GM23248 (cell line): ENCODE results near the gene APMAP. TPM values are rescaled to one million over a fixed set of nuclear protein-coding genes. Genes with fewer than 3 reads are reported as not detected.

Experiments used
- DNase-seq: peaks from one replicate; pipeline ENCODE4 v3.0.0-alpha.2; 2015
- H2AFZ ChIP-seq: fragments of 200-600 bp; sonication (generic); 2 replicates; pipeline ENCODE4 v1.6.1; 2016; ENCODE audit warnings: antibody characterized with exemption
- H3F3A ChIP-seq: fragments of 200-600 bp; sonication (generic); 2 replicates; pipeline ENCODE4 v1.6.1; 2016; ENCODE audit warnings: mild to moderate bottlenecking, antibody characterized with exemption, mixed run types; ENCODE audit not compliant: insufficient read depth
- H3K27ac ChIP-seq: fragments of 200-600 bp; sonication (generic); 2 replicates; pipeline ENCODE4 v1.5.1; 2016; ENCODE audit warnings: mild to moderate bottlenecking
- H3K27me3 ChIP-seq: fragments of 200-600 bp; sonication (generic); replicated peaks from 2 replicates; pipeline ENCODE4 v1.6.1; 2016; ENCODE audit warnings: mild to moderate bottlenecking; ENCODE audit not compliant: insufficient read depth
- H3K36me3 ChIP-seq: fragments of 200-600 bp; sonication (generic); 2 replicates; pipeline ENCODE4 v1.6.1; 2016; ENCODE audit warnings: low read depth, mild to moderate bottlenecking
- H3K4me1 ChIP-seq: fragments of 200-600 bp; sonication (generic); 2 replicates; pipeline ENCODE4 v1.6.1; 2016; ENCODE audit warnings: mild to moderate bottlenecking; ENCODE audit not compliant: insufficient read depth
- H3K4me2 ChIP-seq: fragments of 200-600 bp; sonication (generic); one replicate; pipeline ENCODE4 v1.6.1; 2016; ENCODE audit warnings: mild to moderate bottlenecking; ENCODE audit not compliant: unreplicated experiment
- H3K4me3 ChIP-seq: fragments of 200-600 bp; sonication (generic); 2 replicates; pipeline ENCODE4 v1.5.1; 2016; ENCODE audit warnings: mild to moderate bottlenecking
- H3K79me2 ChIP-seq: fragments of 200-600 bp; sonication (generic); 2 replicates; pipeline ENCODE4 v1.6.1; 2016; ENCODE audit warnings: mild to moderate bottlenecking; ENCODE audit not compliant: insufficient read depth
- H3K9ac ChIP-seq: fragments of 200-600 bp; sonication (generic); 2 replicates; pipeline ENCODE4 v1.6.1; 2016; ENCODE audit warnings: mild to moderate bottlenecking
- H3K9me2 ChIP-seq: fragments of 200-600 bp; sonication (generic); 2 replicates; pipeline ENCODE4 v1.6.1; 2016; ENCODE audit warnings: mixed run types, mild to moderate bottlenecking, moderate library complexity; ENCODE audit not compliant: insufficient read depth
- H3K9me3 ChIP-seq: fragments of 200-600 bp; sonication (generic); one replicate; pipeline ENCODE4 v1.6.1; 2017; ENCODE audit warnings: low read depth
- H4K20me1 ChIP-seq: fragments of 200-600 bp; sonication (generic); 2 replicates; pipeline ENCODE4 v1.6.0; 2016; ENCODE audit not compliant: insufficient read depth
- EZH2 ChIP-seq: fragments of 200-600 bp; sonication (generic); IDR thresholded peaks from 2 replicates; pipeline ENCODE4 v1.6.1; 2018; ENCODE audit warnings: antibody characterized with exemption, mild to moderate bottlenecking; ENCODE audit not compliant: insufficient read depth, poor library complexity, severe bottlenecking
- EZH2phosphoT487 ChIP-seq: fragments of 200-600 bp; sonication (generic); IDR thresholded peaks from 2 replicates; pipeline ENCODE4 v1.6.1; 2018; ENCODE audit warnings: antibody characterized with exemption, moderate library complexity, mild to moderate bottlenecking, low read depth; ENCODE audit not compliant: insufficient read depth
- WGBS, 2 experiments: methylation state at CpG; one replicate each; pipeline ENCODE4 v1.1.6; 2015 to 2017; ENCODE audit warnings: low lambda C conversion rate in 2 of 2, low coverage in 1 of 2; ENCODE audit errors: missing lambda C conversion rate in 2 of 2; 5-methylcytosine and 5-hydroxymethylcytosine counted together
- in situ Hi-C: fragments of 300-500 bp; cut with MboI; formaldehyde crosslinking; loops from 2 replicates; pipeline ENCODE4 v1.15.0; 2020
- polyA plus RNA-seq: library from polyadenylated mRNA; unstranded; fragments of >200 nt; fragmentation: Nextera tagmentation; extraction: Ambion mirVana; gene quantifications from 2 replicates; pipeline ENCODE4 v1.2.1, GENCODE V29; 2016
- total RNA-seq: library from RNA; depleted of rRNA; stranded (reverse); fragments of >200 nt; shearing (Covaris generic); gene quantifications from 2 replicates; pipeline ENCODE4 v1.2.3, GENCODE V29; 2014

Gene APMAP
- total and polyA plus RNA-seq, 2 experiments from 2014 or later = 109 to 123 TPM

GRCh38 chr20:25008388-25009217, 16.1 kb upstream of the APMAP start:
- H3K79me2 ChIP-seq = no peaks in the 10 kb centered on the region
- no peak overlapping the region for H3K27ac ChIP-seq
- H3F3A ChIP-seq = no peaks in the 10 kb centered on the region
- no peaks in the 10 kb centered on the region for H3K4me1 ChIP-seq
- WGBS, 2 experiments = 87 to 91% methylated on average over 11 of the region's 11 CpGs
- no peaks in the 10 kb centered on the region for H3K9me3 ChIP-seq
- in situ Hi-C loops = loop anchor here (25.0 kb wide), 1 partner anchor 679 kb away; the partner anchor contains the start of gene ZNF337
- H3K36me3 ChIP-seq = no peaks in the 10 kb centered on the region
- no peak overlapping the region for H2AFZ ChIP-seq
- no peak overlapping the region for H3K9ac ChIP-seq
- DNase-seq = no peak
- H3K27me3 ChIP-seq = no peaks in the 10 kb centered on the region
- no peaks in the 10 kb centered on the region for H3K9me2 ChIP-seq
- H3K4me3 ChIP-seq = no peak overlapping the region
- no peaks in the 10 kb centered on the region for H4K20me1 ChIP-seq
- TF ChIP-seq EZH2 = no peak
- no peak overlapping the region for H3K4me2 ChIP-seq

GRCh38 chr20:25007491-25008305, 15.1 kb upstream of the APMAP start:
- Histone ChIP-seq H3K27me3 (no peaks in the 10 kb centered on the region), H3K9ac (no peak overlapping the region), H2AFZ (no peak overlapping the region), H3K27ac (no peak overlapping the region), H3F3A (no peaks in the 10 kb centered on the region), H3K4me1 (no peaks in the 10 kb centered on the region), H3K79me2 (no peaks in the 10 kb centered on the region), H3K4me3 (no peak overlapping the region), H3K9me3 (no peaks in the 10 kb centered on the region), H3K4me2 (no peak overlapping the region), H3K36me3 (no peaks in the 10 kb centered on the region), H4K20me1 (no peaks in the 10 kb centered on the region), H3K9me2 (no peaks in the 10 kb centered on the region)
- DNase-seq = no peak
- 89 to 90% methylated on average over 21 to 22 of the region's 22 CpGs for WGBS, 2 experiments
- in situ Hi-C loops = loop anchor here (25.0 kb wide), 1 partner anchor 680 kb away; the partner anchor contains the start of gene ZNF337
- TF ChIP-seq EZH2 = no peak
- no peak for TF ChIP-seq EZH2phosphoT487

GRCh38 chr20:25006431-25007167, 14.0 kb upstream of the APMAP start:
- no peak overlapping the region for H3K27ac ChIP-seq
- no peaks in the 10 kb centered on the region for H3K36me3 ChIP-seq
- no peaks in the 10 kb centered on the region for H3F3A ChIP-seq
- H3K4me1 ChIP-seq = no peaks in the 10 kb centered on the region
- no peaks in the 10 kb centered on the region for H4K20me1 ChIP-seq
- TF ChIP-seq EZH2phosphoT487 (no peak), EZH2 (no peak)
- no peak overlapping the region for H2AFZ ChIP-seq
- H3K4me3 ChIP-seq = no peak overlapping the region
- no peak overlapping the region for H3K4me2 ChIP-seq
- in situ Hi-C loops = loop anchor here (25.0 kb wide), 1 partner anchor 681 kb away; the partner anchor contains the start of gene ZNF337
- no peak overlapping the region for H3K9ac ChIP-seq
- H3K9me2 ChIP-seq = no peaks in the 10 kb centered on the region
- 81% methylated on average over 12 of the region's 12 CpGs for WGBS, 2 experiments
- H3K9me3 ChIP-seq = no peaks in the 10 kb centered on the region
- DNase-seq = no peak
- no peaks in the 10 kb centered on the region for H3K27me3 ChIP-seq
- H3K79me2 ChIP-seq = no peaks in the 10 kb centered on the region

- Histone ChIP-seq H3K4me3 (no peak overlapping the region), H3K27ac (no peak overlapping the region), H3K79me2 (no peaks in the 10 kb centered on the region), H3K9me3 (no peaks in the 10 kb centered on the region), H3K9ac (no peak overlapping the region), H3K27me3 (no peaks in the 10 kb centered on the region), H3K36me3 (no peaks in the 10 kb centered on the region), H3F3A (peaks cover 5% of the 10 kb centered on the region; the same call in 1 of the 2 replicates), H3K4me1 (peaks cover 4% of the 10 kb centered on the region), H2AFZ (no peak overlapping the region), H3K4me2 (no peak overlapping the region), H3K9me2 (no peaks in the 10 kb centered on the region), H4K20me1 (no peaks in the 10 kb centered on the region)
- no peak for DNase-seq
- in situ Hi-C loops = loop anchor here (25.0 kb wide), 1 partner anchor 682 kb away; the partner anchor contains the start of gene ZNF337
- 88% methylated on average over 8 of the region's 8 CpGs for WGBS, 2 experiments
- TF ChIP-seq EZH2 = no peak
- no peak for TF ChIP-seq EZH2phosphoT487
Observed at GRCh38 chr20:25005661-25006060, 13.1 kb upstream of the APMAP start.
